ENCODE results near the gene RAD51.

DNA sequence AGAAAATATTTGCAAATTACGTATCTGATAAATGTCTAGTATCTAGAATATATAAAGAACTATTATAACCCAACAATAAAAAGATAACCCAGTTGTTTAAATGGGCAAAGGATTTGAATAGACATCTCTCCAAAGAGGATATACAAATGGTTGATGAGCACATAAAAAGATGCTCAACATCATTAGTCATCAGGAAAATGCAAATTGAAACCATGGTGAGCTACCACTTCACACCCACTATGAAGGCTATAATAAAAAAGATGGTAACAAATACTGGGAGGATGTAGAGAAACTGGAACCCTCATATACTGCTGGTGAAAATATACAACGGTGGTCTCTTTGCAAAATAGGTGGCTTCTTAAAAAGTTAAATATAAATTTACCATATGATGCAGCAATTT is 28.0 kb downstream of the RAD51 start:
- no peak for TF ChIP-seq CTCF (IDR thresholded peaks at IDR 0.05)
- TF ChIP-seq, protein P1, sequence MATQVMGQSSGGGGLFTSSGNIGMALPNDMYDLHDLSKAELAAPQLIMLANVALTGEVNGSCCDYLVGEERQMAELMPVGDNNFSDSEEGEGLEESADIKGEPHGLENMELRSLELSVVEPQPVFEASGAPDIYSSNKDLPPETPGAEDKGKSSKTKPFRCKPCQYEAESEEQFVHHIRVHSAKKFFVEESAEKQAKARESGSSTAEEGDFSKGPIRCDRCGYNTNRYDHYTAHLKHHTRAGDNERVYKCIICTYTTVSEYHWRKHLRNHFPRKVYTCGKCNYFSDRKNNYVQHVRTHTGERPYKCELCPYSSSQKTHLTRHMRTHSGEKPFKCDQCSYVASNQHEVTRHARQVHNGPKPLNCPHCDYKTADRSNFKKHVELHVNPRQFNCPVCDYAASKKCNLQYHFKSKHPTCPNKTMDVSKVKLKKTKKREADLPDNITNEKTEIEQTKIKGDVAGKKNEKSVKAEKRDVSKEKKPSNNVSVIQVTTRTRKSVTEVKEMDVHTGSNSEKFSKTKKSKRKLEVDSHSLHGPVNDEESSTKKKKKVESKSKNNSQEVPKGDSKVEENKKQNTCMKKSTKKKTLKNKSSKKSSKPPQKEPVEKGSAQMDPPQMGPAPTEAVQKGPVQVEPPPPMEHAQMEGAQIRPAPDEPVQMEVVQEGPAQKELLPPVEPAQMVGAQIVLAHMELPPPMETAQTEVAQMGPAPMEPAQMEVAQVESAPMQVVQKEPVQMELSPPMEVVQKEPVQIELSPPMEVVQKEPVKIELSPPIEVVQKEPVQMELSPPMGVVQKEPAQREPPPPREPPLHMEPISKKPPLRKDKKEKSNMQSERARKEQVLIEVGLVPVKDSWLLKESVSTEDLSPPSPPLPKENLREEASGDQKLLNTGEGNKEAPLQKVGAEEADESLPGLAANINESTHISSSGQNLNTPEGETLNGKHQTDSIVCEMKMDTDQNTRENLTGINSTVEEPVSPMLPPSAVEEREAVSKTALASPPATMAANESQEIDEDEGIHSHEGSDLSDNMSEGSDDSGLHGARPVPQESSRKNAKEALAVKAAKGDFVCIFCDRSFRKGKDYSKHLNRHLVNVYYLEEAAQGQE (IDR thresholded peaks at IDR 0.05; ENCODE audit: insufficient read depth in 1 of 2, low read depth in 2 of 2, low read length in 1 of 2) = no peak
- no peak for TF ChIP-seq SIN3A (IDR thresholded peaks at IDR 0.05; ENCODE audit: borderline replicate concordance, insufficient read depth, low read depth, low read length)
- no peak for TF ChIP-seq POLR2AphosphoS5 (IDR thresholded peaks at IDR 0.05; ENCODE audit: low read depth, low read length)
- TF ChIP-seq TCF7L2 (IDR thresholded peaks at IDR 0.05; ENCODE audit: low read depth, low read length) = no peak
